ENCODE data around the gene EFNB2.

Gene EFNB2

GRCh38 chr13:106464076-106464475 lies 71.4 kb downstream of the EFNB2 start:
- TF ChIP-seq, protein P1, sequence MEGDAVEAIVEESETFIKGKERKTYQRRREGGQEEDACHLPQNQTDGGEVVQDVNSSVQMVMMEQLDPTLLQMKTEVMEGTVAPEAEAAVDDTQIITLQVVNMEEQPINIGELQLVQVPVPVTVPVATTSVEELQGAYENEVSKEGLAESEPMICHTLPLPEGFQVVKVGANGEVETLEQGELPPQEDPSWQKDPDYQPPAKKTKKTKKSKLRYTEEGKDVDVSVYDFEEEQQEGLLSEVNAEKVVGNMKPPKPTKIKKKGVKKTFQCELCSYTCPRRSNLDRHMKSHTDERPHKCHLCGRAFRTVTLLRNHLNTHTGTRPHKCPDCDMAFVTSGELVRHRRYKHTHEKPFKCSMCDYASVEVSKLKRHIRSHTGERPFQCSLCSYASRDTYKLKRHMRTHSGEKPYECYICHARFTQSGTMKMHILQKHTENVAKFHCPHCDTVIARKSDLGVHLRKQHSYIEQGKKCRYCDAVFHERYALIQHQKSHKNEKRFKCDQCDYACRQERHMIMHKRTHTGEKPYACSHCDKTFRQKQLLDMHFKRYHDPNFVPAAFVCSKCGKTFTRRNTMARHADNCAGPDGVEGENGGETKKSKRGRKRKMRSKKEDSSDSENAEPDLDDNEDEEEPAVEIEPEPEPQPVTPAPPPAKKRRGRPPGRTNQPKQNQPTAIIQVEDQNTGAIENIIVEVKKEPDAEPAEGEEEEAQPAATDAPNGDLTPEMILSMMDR (IDR thresholded peaks at IDR 0.05; ENCODE audit: low read depth, low read length) = no peak
- no peak overlapping the region for H3K4me3 ChIP-seq (ENCODE audit: low read depth, low read length)

GRCh38 chr13:106462710-106463109 lies 72.8 kb downstream of the EFNB2 start:
- TF ChIP-seq, protein P1 (IDR thresholded peaks at IDR 0.05; ENCODE audit: low read depth, low read length) = no peak
- H3K4me3 ChIP-seq (ENCODE audit: low read depth, low read length) = no peak overlapping the region

- H3K4me3 ChIP-seq (ENCODE audit: low read depth, low read length) = no peak overlapping the region
- TF ChIP-seq, protein P1 (IDR thresholded peaks at IDR 0.05; ENCODE audit: low read depth, low read length) = no peak
Observed at GRCh38 chr13:106455777-106456176, 79.7 kb downstream of the EFNB2 start.

DNA sequence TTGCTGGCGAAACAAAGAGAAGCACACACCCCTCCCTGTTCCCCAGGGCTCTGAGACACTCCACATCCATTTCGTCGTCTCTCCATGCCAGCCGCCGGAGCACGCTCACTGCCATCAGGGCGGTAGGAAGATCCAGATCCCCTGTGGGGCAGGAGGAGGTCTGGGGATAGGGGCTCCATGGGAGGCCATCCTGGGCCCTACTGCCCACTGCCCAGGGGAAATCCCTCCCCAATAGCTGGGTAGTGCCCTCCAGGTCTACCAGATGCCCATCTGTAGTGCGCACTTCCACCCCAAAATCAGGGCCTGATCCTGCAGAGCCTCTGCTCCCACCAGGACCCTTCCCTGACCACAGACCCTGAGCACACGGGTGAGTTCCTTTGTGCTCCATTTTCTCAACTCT lies 80.3 kb downstream of the EFNB2 start:
- TF ChIP-seq, protein P1 (IDR thresholded peaks at IDR 0.05; ENCODE audit: low read depth, low read length) = no peak
- no peak overlapping the region for H3K4me3 ChIP-seq (ENCODE audit: low read depth, low read length)

- TF ChIP-seq, protein P1 (IDR thresholded peaks at IDR 0.05; ENCODE audit: low read depth, low read length) = no peak
- no peak overlapping the region for H3K4me3 ChIP-seq (ENCODE audit: low read depth, low read length)
Observed at GRCh38 chr13:106453101-106453500, 82.4 kb downstream of the EFNB2 start.

DNA sequence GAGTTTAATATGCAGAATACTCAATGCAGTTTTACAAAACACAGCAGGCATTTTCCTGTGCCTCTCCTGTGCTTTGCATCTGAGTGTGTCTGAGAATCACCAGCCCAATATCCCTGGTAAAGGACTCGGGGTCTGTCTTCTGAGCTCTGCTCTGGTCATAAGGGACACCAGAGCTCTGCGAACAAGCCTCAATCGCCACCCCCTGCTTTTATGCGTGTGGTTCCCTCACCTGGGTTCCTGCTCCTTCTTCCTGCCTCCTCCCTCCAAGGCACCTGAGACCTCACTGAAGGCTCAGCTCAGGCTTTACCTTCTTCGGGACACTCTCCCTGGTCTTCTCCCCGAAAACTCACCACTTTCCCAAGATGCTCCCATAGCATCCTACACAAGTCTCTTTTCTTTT lies 84.5 kb downstream of the EFNB2 start:
- no peak overlapping the region for H3K4me3 ChIP-seq (ENCODE audit: low read depth, low read length)
- TF ChIP-seq, protein P1 (IDR thresholded peaks at IDR 0.05; ENCODE audit: low read depth, low read length) = no peak

- TF ChIP-seq, protein P1 (IDR thresholded peaks at IDR 0.05; ENCODE audit: low read depth, low read length) = no peak
- no peak overlapping the region for H3K4me3 ChIP-seq (ENCODE audit: low read depth, low read length)
Observed at GRCh38 chr13:106449096-106449495, 86.4 kb downstream of the EFNB2 start.
